ENCODE data around the gene MED26. TPM values are rescaled to one million over a fixed set of nuclear protein-coding genes. Genes with fewer than 3 reads are reported as not detected.

Gene MED26
- total RNA-seq, 1 experiment from 2014 or later = 11.4 TPM

DNA sequence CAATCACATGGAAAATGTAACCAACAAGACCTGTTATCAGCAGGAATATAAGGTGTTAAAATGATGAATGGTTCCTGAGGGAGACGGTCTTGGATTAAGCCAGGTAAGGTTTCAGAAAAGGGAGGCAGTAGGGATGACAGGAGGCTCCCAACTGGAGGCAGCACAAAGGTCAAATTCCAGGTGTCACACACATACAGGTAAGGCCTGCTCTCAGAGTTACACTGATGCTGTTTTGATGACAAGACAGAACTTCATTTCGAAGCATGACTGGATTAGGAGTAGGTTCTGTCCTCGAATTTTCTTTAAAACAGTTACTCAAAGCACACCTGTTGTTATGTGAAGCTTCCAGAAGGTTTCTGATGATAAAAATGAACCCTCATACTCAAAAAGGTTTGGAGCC is 7.4 kb downstream of the MED26 start:
- Histone ChIP-seq H2BK20ac (ENCODE audit: low read depth, low read length, poor library complexity, severe bottlenecking) (no peak overlapping the region), H4K5ac (ENCODE audit: insufficient read length, low read depth, low read length) (no peak overlapping the region), H3K9ac (ENCODE audit: extremely low read depth, insufficient read length, low read length) (no peak overlapping the region), H4K20me1 (ENCODE audit: control insufficient read depth, insufficient read depth, insufficient read length) (no peaks in the 10 kb centered on the region), H2BK15ac (ENCODE audit: low read depth, low read length) (no peak overlapping the region), H3K56ac (ENCODE audit: insufficient read length, low read depth, low read length) (no peak overlapping the region), H3K4me1 (ENCODE audit: insufficient read depth, low read length) (peaks cover 3% of the 10 kb centered on the region; the same call in 1 of the 2 replicates), H2BK12ac (ENCODE audit: insufficient read length, low read depth, low read length) (no peak overlapping the region), H3K4me2 (ENCODE audit: insufficient read depth, insufficient read length, low read length) (no peak overlapping the region), H3K4ac (ENCODE audit: low read depth, low read length) (no peak overlapping the region), H4K8ac (replicated peaks; ENCODE audit: insufficient read length, low read depth, low read length) (no peak overlapping the region), H3K18ac (ENCODE audit: insufficient read length, low read depth, low read length) (no peak overlapping the region), H3T11ph (ENCODE audit: low read length) (no peak overlapping the region), H2AFZ (ENCODE audit: low read length) (no peak overlapping the region), H3K23me2 (ENCODE audit: insufficient read length, low read depth, low read length, poor library complexity, severe bottlenecking) (no peaks in the 10 kb centered on the region), H3K14ac (ENCODE audit: insufficient read depth, low read length) (no peak overlapping the region), H3K79me2 (ENCODE audit: insufficient read depth, low read length) (peaks cover 72% of the 10 kb centered on the region; the same call in 1 of the 2 replicates), H3K23ac (ENCODE audit: insufficient read length, low read depth, low read length) (no peak overlapping the region), H3K79me1 (ENCODE audit: insufficient read depth, low read depth, low read length, poor library complexity, severe bottlenecking) (peaks cover 18% of the 10 kb centered on the region), H3K9me3 (ENCODE audit: control insufficient read depth, low read depth, low read length) (no peaks in the 10 kb centered on the region), H2AK5ac (ENCODE audit: insufficient read length, low read length) (no peak overlapping the region), H3K27ac (ENCODE audit: insufficient read length, low read depth, low read length) (no peak overlapping the region), H2BK5ac (ENCODE audit: insufficient read length, low read length) (no peak overlapping the region), H4K91ac (ENCODE audit: insufficient read length, low read depth, low read length) (no peak overlapping the region), H2BK120ac (ENCODE audit: low read depth, low read length, poor library complexity, severe bottlenecking) (no peak overlapping the region), H3K27me3 (ENCODE audit: insufficient read depth, low read length) (no peaks in the 10 kb centered on the region)
- H3K4me1 Mint-ChIP-seq = peaks cover 26 to 41% of the 10 kb centered on the region in 2 experiments
- no peak for DNase-seq
- no peak for TF ChIP-seq CTCF (conservative IDR thresholded peaks at IDR 0.05)
- no peaks in the 10 kb centered on the region for H3K9me3 Mint-ChIP-seq
- H3K27me3 Mint-ChIP-seq (ENCODE audit: low read depth) = no peaks in the 10 kb centered on the region
- no CpG with 5 or more reads among the region's 3 CpGs for WGBS (ENCODE audit: extremely low coverage, insufficient read length, low lambda C conversion rate)
- no peak overlapping the region for H3K27ac Mint-ChIP-seq
- H3K4me3 Mint-ChIP-seq = no peak overlapping the region
- peaks cover 0 to 16% (median 5%) of the 10 kb centered on the region in 3 experiments; a peak in 4 of 7 replicates for H3K36me3 Mint-ChIP-seq (ENCODE audit: insufficient read depth in 1 of 3, low read depth in 3 of 3)
